Cardiac muscle cell (in vitro differentiated cells and primary cell): ENCODE measurements around the gene TNFRSF25. TPM values are rescaled to one million over a fixed set of nuclear protein-coding genes. Genes with fewer than 3 reads are reported as not detected.

Source experiments
- DNase-seq, 2 donors: peaks; one replicate each; pipeline versions ENCODE4 v3.0.0 to v3.0.0-alpha.2; 2010 to 2017; ENCODE audit warnings: low read depth in 1 of 2, low spot score in 1 of 2
- H3K27ac ChIP-seq: fragments of 200-600 bp; sonication (generic); 2 replicates; pipeline ENCODE4 v1.5.1; 2016
- H3K27me3 ChIP-seq: fragments of 200-600 bp; sonication (generic); 2 replicates; pipeline ENCODE4 v1.6.0; 2016; ENCODE audit warnings: control low read depth
- H3K36me3 ChIP-seq: fragments of 200-600 bp; sonication (generic); 2 replicates; pipeline ENCODE4 v1.5.1; 2016; ENCODE audit warnings: control low read depth
- H3K4me1 ChIP-seq: fragments of 200-600 bp; sonication (generic); 2 replicates; pipeline ENCODE4 v1.8.1; 2017; ENCODE audit warnings: low read depth, mild to moderate bottlenecking, mixed run types
- H3K4me3 ChIP-seq: fragments of 200-600 bp; sonication (generic); 2 replicates; pipeline ENCODE4 v1.5.1; 2016; ENCODE audit warnings: mild to moderate bottlenecking
- H3K9me3 ChIP-seq: fragments of 200-600 bp; sonication (generic); 2 replicates; pipeline ENCODE4 v1.5.1; 2017; ENCODE audit warnings: low read depth, mild to moderate bottlenecking, control low read depth
- CTCF ChIP-seq: IDR thresholded peaks from 2 replicates; pipeline ENCODE4 v1.5.1; 2012; ENCODE audit warnings: low read depth, mild to moderate bottlenecking, low read length
- polyA plus RNA-seq: library from polyadenylated mRNA; unstranded; fragments of >200 nt; fragmentation: Nextera tagmentation; extraction: Ambion mirVana; gene quantifications from 2 replicates; pipeline ENCODE4 v1.2.1, GENCODE V29; 2016
- total RNA-seq: library from RNA; depleted of rRNA; stranded (reverse); fragments of >200 nt; gene quantifications from 2 replicates; pipeline ENCODE4 v1.2.3, GENCODE V29; 2016

The TNFRSF25 gene
- total and polyA plus RNA-seq, 2 experiments from 2014 or later, result 11.8 to 31.4 TPM

DNA sequence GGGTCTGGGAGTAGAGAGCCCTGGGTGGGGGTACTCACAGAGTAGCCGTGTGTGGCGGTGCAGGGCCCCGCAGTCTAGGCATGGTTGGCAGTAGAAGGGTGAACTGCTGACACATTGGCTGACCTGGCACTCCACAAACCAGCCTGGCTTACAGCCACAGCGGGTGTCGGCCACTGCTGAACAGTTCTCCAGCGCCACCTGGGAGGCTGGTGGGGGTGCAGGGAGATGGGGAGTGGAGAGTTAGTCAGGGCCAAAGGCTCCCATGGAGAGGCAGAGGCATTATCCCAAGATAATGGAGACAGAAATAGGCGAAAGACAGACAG is 1.5 kb downstream of the TNFRSF25 start:
- Histone ChIP-seq H3K4me3 (no peak overlapping the region), H3K9me3 (no peaks in the 10 kb centered on the region), H3K4me1 (no peaks in the 10 kb centered on the region), H3K27me3 (peaks cover 9% of the 10 kb centered on the region), H3K36me3 (no peaks in the 10 kb centered on the region), H3K27ac (no peak overlapping the region)
- no peak for DNase-seq
- TF ChIP-seq CTCF, result no peak

DNA sequence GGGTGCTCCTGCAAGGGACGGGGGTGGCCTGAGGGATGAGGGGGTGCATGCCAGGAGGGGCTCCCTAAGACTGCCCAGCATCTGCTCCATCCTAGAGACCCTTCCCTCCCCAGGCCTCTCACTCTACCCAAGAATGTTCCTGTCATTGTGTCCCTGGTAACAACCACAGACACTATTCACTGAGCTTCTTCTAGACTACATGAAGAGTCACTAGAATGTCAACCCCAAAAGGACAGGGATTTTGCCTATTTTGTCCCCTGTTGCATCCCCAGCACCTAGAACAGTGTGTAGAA is 2.9 kb downstream of the TNFRSF25 start:
- DNase-seq, result no peak
- Histone ChIP-seq H3K4me1 (no peaks in the 10 kb centered on the region), H3K36me3 (no peaks in the 10 kb centered on the region), H3K27ac (no peak overlapping the region), H3K9me3 (no peaks in the 10 kb centered on the region), H3K27me3 (peaks cover 9% of the 10 kb centered on the region), H3K4me3 (no peak overlapping the region)
- TF ChIP-seq CTCF, result no peak

- TF ChIP-seq CTCF, result no peak
- H3K4me3 ChIP-seq, result no peak overlapping the region
- no peaks in the 10 kb centered on the region for H3K9me3 ChIP-seq
- H3K4me1 ChIP-seq, result no peaks in the 10 kb centered on the region
- H3K27me3 ChIP-seq, result peaks cover 9% of the 10 kb centered on the region
- H3K36me3 ChIP-seq, result no peaks in the 10 kb centered on the region
- DNase-seq, result no peak
- H3K27ac ChIP-seq, result no peak overlapping the region
Measured at GRCh38 chr1:6462412-6463119, 3.4 kb downstream of the TNFRSF25 start.

- Histone ChIP-seq H3K27me3 (peaks cover 9% of the 10 kb centered on the region), H3K27ac (no peak overlapping the region), H3K36me3 (no peaks in the 10 kb centered on the region), H3K4me3 (no peak overlapping the region), H3K9me3 (no peaks in the 10 kb centered on the region), H3K4me1 (no peaks in the 10 kb centered on the region)
- TF ChIP-seq CTCF, result no peak
- DNase-seq, result no peak
Measured at GRCh38 chr1:6461538-6462411, 4.2 kb downstream of the TNFRSF25 start.

- H3K27me3 ChIP-seq, result peaks cover 5% of the 10 kb centered on the region
- no peaks in the 10 kb centered on the region for H3K36me3 ChIP-seq
- no peaks in the 10 kb centered on the region for H3K4me1 ChIP-seq
- H3K4me3 ChIP-seq, result no peak overlapping the region
- no peak for TF ChIP-seq CTCF
- no peaks in the 10 kb centered on the region for H3K9me3 ChIP-seq
- no peak overlapping the region for H3K27ac ChIP-seq
- peak in 1 of 2 donors; percentile 37 for DNase-seq
Measured at GRCh38 chr1:6461051-6461530, 4.9 kb downstream of the TNFRSF25 start.
